HepG2 (cell line): ENCODE results near the gene KCNK2. TPM values are rescaled to one million over a fixed set of nuclear protein-coding genes. Genes with fewer than 3 reads are reported as not detected.

ENCODE experiments used
- DNMT3B ChIP-seq: conservative IDR thresholded peaks from 2 replicates; pipeline ENCODE4 v1.6.1; 2016; ENCODE audit warnings: missing biosample characterization, control low read depth
- FOXA1 ChIP-seq, 2 experiments: fragments of 450-650 bp in 1 of 2; sonication (generic) in 1 of 2; formaldehyde crosslinking in 1 of 2; IDR thresholded peaks; 2 replicates each; pipeline versions ENCODE4 v1.4.0 to v1.6.1; 2016 to 2020; ENCODE audit warnings: missing genetic modification reagents in 1 of 2
- KDM3A ChIP-seq: IDR thresholded peaks from 2 replicates; pipeline ENCODE4 v1.6.1; 2018; ENCODE audit warnings: low read depth, missing compliant biosample characterization
- NFE2 ChIP-seq: sonication (generic); formaldehyde crosslinking; IDR thresholded peaks from 2 replicates; pipeline ENCODE4 v1.4.0; 2020; ENCODE audit warnings: missing genetic modification reagents
- ZMAT3 ChIP-seq: sonication (generic); formaldehyde crosslinking; conservative IDR thresholded peaks from 2 replicates; pipeline ENCODE4 v1.7.0; 2021; ENCODE audit warnings: missing genetic modification reagents
- polyA plus RNA-seq, 8 experiments: library from polyadenylated mRNA; depleted of rRNA in 3 of 8; stranded (reverse) in 7 of 8; unstranded in 1 of 8; fragments of >200 nt; fragmentation: Illumina TruSeq in 4 of 8; extraction: Trizol in 4 of 8; gene quantifications; 2 replicates each; pipeline versions ENCODE4 v1.2.1 to v1.2.3, GENCODE V29; 2011 to 2016; ENCODE audit warnings: low read depth in 4 of 8, missing spikeins in 1 of 8, mixed read lengths in 1 of 8; ENCODE audit not compliant: insufficient read depth in 1 of 8
- total RNA-seq, 5 experiments: library from RNA; depleted of rRNA; stranded (reverse); fragments of >200 nt; fragmentation: Illumina TruSeq; extraction: Trizol; gene quantifications; 2 replicates each; pipeline ENCODE4 v1.2.3, GENCODE V29; 2016; ENCODE audit warnings: low read depth in 1 of 5
- TF ChIP-seq, protein P1 (sequence below): sonication (generic); formaldehyde crosslinking; IDR thresholded peaks from 2 replicates; pipeline ENCODE4 v1.5.0; 2020; ENCODE audit warnings: mild to moderate bottlenecking, missing genetic modification reagents, borderline replicate concordance
- TF ChIP-seq, protein P2 (sequence below): sonication (generic); formaldehyde crosslinking; IDR thresholded peaks from 2 replicates; pipeline ENCODE4 v1.4.0; 2020; ENCODE audit warnings: mild to moderate bottlenecking, missing genetic modification reagents

The KCNK2 gene
- total and polyA plus RNA-seq, 2 of the 13 experiments (the other 11 are each of a cell fraction or from before 2014, with no cell fraction given) = not detected

DNA sequence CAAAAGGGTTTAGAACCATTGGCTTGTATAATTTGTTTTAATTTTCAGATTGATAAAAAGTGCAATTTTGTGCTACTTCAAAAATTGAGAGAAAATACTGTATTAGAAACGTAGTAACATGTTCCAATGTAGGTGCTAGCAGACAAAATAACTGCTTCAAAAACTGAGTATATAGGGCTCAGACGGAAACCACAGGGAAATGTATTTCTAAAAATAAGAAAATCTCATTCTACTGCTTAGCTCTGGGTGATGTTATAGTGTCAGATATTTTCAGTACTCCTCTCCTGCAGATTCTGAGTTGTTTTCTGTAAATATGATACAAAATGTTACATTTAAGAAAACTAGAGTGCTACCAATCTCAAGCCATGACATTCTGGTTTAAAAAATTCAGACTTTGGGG lies 55.4 kb downstream of the KCNK2 start (continued):
- TF ChIP-seq, protein P1, sequence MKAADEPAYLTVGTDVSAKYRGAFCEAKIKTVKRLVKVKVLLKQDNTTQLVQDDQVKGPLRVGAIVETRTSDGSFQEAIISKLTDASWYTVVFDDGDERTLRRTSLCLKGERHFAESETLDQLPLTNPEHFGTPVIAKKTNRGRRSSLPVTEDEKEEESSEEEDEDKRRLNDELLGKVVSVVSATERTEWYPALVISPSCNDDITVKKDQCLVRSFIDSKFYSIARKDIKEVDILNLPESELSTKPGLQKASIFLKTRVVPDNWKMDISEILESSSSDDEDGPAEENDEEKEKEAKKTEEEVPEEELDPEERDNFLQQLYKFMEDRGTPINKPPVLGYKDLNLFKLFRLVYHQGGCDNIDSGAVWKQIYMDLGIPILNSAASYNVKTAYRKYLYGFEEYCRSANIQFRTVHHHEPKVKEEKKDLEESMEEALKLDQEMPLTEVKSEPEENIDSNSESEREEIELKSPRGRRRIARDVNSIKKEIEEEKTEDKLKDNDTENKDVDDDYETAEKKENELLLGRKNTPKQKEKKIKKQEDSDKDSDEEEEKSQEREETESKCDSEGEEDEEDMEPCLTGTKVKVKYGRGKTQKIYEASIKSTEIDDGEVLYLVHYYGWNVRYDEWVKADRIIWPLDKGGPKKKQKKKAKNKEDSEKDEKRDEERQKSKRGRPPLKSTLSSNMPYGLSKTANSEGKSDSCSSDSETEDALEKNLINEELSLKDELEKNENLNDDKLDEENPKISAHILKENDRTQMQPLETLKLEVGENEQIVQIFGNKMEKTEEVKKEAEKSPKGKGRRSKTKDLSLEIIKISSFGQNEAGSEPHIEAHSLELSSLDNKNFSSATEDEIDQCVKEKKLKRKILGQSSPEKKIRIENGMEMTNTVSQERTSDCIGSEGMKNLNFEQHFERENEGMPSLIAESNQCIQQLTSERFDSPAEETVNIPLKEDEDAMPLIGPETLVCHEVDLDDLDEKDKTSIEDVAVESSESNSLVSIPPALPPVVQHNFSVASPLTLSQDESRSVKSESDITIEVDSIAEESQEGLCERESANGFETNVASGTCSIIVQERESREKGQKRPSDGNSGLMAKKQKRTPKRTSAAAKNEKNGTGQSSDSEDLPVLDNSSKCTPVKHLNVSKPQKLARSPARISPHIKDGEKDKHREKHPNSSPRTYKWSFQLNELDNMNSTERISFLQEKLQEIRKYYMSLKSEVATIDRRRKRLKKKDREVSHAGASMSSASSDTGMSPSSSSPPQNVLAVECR (CRISPR knock-in tag) = no peak
- TF ChIP-seq KDM3A (no peak), ZMAT3 (CRISPR knock-in tag) (no peak), FOXA1 (IDR thresholded peaks at IDR 0.05) (no peak), FOXA1 (CRISPR knock-in tag; IDR thresholded peaks at IDR 0.05) (no peak), NFE2 (CRISPR knock-in tag) (no peak), DNMT3B (no peak)
- TF ChIP-seq, protein P2, sequence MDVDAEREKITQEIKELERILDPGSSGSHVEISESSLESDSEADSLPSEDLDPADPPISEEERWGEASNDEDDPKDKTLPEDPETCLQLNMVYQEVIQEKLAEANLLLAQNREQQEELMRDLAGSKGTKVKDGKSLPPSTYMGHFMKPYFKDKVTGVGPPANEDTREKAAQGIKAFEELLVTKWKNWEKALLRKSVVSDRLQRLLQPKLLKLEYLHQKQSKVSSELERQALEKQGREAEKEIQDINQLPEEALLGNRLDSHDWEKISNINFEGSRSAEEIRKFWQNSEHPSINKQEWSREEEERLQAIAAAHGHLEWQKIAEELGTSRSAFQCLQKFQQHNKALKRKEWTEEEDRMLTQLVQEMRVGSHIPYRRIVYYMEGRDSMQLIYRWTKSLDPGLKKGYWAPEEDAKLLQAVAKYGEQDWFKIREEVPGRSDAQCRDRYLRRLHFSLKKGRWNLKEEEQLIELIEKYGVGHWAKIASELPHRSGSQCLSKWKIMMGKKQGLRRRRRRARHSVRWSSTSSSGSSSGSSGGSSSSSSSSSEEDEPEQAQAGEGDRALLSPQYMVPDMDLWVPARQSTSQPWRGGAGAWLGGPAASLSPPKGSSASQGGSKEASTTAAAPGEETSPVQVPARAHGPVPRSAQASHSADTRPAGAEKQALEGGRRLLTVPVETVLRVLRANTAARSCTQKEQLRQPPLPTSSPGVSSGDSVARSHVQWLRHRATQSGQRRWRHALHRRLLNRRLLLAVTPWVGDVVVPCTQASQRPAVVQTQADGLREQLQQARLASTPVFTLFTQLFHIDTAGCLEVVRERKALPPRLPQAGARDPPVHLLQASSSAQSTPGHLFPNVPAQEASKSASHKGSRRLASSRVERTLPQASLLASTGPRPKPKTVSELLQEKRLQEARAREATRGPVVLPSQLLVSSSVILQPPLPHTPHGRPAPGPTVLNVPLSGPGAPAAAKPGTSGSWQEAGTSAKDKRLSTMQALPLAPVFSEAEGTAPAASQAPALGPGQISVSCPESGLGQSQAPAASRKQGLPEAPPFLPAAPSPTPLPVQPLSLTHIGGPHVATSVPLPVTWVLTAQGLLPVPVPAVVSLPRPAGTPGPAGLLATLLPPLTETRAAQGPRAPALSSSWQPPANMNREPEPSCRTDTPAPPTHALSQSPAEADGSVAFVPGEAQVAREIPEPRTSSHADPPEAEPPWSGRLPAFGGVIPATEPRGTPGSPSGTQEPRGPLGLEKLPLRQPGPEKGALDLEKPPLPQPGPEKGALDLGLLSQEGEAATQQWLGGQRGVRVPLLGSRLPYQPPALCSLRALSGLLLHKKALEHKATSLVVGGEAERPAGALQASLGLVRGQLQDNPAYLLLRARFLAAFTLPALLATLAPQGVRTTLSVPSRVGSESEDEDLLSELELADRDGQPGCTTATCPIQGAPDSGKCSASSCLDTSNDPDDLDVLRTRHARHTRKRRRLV (CRISPR knock-in tag) = no peak
